ENCODE measurements around the gene FGFBP3. TPM values are rescaled to one million over a fixed set of nuclear protein-coding genes. Genes with fewer than 3 reads are reported as not detected.

Gene FGFBP3
- polyA plus RNA-seq, 1 donor (not counting 4 experiments of a cell fraction or from before 2014, with no cell fraction given): 0.22 TPM

DNA sequence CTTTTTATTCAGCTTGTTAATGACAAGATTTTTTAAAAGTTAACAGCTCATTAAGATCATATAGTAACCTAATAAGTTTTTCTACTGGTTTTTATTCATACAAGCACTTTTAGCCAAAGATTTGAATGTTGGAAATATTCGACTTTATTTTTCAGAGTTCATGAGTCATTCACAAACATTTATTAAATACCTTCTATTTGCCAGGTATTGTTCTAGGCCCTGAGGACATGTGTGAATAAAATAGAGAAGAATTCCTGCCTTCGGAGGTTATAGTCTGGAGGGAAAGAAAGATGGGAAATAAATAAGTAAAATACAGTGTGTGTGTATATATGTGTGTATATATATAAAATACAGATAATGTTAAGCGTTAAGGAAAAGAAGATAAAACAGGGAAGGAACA is 45.8 kb upstream of the FGFBP3 start:
- Histone ChIP-seq H4K20me1 (ENCODE audit: control insufficient read depth, extremely low read depth, insufficient read depth, low read length) (no peaks in the 10 kb centered on the region), H3K9me3 (ENCODE audit: control insufficient read depth, low read depth, low read length) (no peaks in the 10 kb centered on the region), H3K27me3 (ENCODE audit: control insufficient read depth, extremely low read depth, insufficient read depth, low read length) (no peaks in the 10 kb centered on the region), H3K9me1 (ENCODE audit: control insufficient read depth, extremely low read depth, insufficient read depth, low read length) (peaks cover 3% of the 10 kb centered on the region), H3K4me2 (ENCODE audit: control insufficient read depth, extremely low read depth, insufficient read depth, low read depth, low read length) (peak overlapping the region; percentile 51), H3K27ac (ENCODE audit: control insufficient read depth, insufficient read depth, low read length) (peak overlapping the region; percentile 1), H3K4me3 (ENCODE audit: control insufficient read depth in 2 of 3, extremely low read depth in 1 of 3, insufficient read depth in 2 of 3, low read depth in 1 of 3, low read length in 3 of 3) (peak overlapping the region in 1 of 3 experiments; percentile 50), H3K4me1 (ENCODE audit: control insufficient read depth, extremely low read depth, insufficient read depth, low read length) (peaks cover 24% of the 10 kb centered on the region), H3K9ac (ENCODE audit: control insufficient read depth, extremely low read depth, insufficient read depth, low read length) (no peak overlapping the region), H2AFZ (ENCODE audit: control insufficient read depth, low read length) (no peak overlapping the region), H3K79me2 (ENCODE audit: control insufficient read depth, insufficient read depth, low read length) (no peaks in the 10 kb centered on the region), H3K36me3 (ENCODE audit: control insufficient read depth in 2 of 2, extremely low read depth in 1 of 2, insufficient read depth in 2 of 2, low read length in 2 of 2) (peaks cover 11 to 18% of the 10 kb centered on the region in 2 experiments)
- dilution Hi-C loops (cut with MboI; ENCODE audit: extremely low pct_ligation_motif_present, low sequenced_read_pairs): no loop called here
- FAIRE-seq: no peak
- TF ChIP-seq, protein P1, sequence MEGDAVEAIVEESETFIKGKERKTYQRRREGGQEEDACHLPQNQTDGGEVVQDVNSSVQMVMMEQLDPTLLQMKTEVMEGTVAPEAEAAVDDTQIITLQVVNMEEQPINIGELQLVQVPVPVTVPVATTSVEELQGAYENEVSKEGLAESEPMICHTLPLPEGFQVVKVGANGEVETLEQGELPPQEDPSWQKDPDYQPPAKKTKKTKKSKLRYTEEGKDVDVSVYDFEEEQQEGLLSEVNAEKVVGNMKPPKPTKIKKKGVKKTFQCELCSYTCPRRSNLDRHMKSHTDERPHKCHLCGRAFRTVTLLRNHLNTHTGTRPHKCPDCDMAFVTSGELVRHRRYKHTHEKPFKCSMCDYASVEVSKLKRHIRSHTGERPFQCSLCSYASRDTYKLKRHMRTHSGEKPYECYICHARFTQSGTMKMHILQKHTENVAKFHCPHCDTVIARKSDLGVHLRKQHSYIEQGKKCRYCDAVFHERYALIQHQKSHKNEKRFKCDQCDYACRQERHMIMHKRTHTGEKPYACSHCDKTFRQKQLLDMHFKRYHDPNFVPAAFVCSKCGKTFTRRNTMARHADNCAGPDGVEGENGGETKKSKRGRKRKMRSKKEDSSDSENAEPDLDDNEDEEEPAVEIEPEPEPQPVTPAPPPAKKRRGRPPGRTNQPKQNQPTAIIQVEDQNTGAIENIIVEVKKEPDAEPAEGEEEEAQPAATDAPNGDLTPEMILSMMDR (optimal IDR thresholded peaks at IDR 0.05 in 1 of 3, IDR thresholded peaks at IDR 0.05 in 1 of 3, conservative IDR thresholded peaks at IDR 0.05 in 1 of 3; ENCODE audit: extremely low read depth in 1 of 3, insufficient read depth in 2 of 3, low read length in 3 of 3): no peak
- TF ChIP-seq EZH2 (IDR thresholded peaks at IDR 0.05; ENCODE audit: low read length): no peak
- DNase-seq (ENCODE audit: low read depth, low spot score): no peak

DNA sequence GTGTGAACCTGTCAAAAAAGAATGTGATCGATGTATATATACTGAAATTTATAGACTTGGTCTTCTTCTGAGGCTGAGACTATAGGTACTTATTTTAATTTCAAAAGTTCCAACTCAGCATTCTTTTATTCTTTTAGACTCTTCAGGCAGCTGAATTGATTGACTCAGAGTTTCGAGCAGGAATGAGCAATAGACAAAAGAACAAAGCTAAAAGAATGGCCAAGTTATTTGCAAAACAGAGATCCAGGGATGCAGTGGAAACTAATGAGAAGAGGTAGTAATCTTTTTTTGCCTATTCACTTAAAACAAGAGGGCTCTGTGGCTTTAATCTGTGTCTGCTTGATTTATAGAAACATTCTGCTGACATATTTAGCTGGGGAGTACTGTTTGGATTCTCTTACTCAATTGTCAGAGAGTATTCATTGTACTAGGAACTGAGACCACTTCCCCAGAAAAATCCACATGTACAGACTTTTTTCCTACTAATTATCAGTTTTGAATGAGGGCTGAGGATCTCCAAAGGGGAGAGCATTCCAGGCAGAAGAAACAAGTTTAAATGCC is 44.4 kb upstream of the FGFBP3 start:
- no peaks in the 10 kb centered on the region for H3K27me3 ChIP-seq (ENCODE audit: control insufficient read depth, extremely low read depth, insufficient read depth, low read length)
- dilution Hi-C loops (cut with MboI; ENCODE audit: extremely low pct_ligation_motif_present, low sequenced_read_pairs): no loop called here
- no peak overlapping the region for H3K4me2 ChIP-seq (ENCODE audit: control insufficient read depth, extremely low read depth, insufficient read depth, low read depth, low read length)
- DNase-seq (ENCODE audit: low read depth, low spot score) (no peak), FAIRE-seq (peak; percentile 57)
- no peaks in the 10 kb centered on the region for H3K9me3 ChIP-seq (ENCODE audit: control insufficient read depth, low read depth, low read length)
- peak overlapping the region; percentile 48 for H3K27ac ChIP-seq (ENCODE audit: control insufficient read depth, insufficient read depth, low read length)
- no peak overlapping the region for H3K9ac ChIP-seq (ENCODE audit: control insufficient read depth, extremely low read depth, insufficient read depth, low read length)
- H3K36me3 ChIP-seq (ENCODE audit: control insufficient read depth in 2 of 2, extremely low read depth in 1 of 2, insufficient read depth in 2 of 2, low read length in 2 of 2): peaks cover 7 to 14% of the 10 kb centered on the region in 2 experiments
- H4K20me1 ChIP-seq (ENCODE audit: control insufficient read depth, extremely low read depth, insufficient read depth, low read length): no peaks in the 10 kb centered on the region
- peaks cover 3% of the 10 kb centered on the region for H3K9me1 ChIP-seq (ENCODE audit: control insufficient read depth, extremely low read depth, insufficient read depth, low read length)
- no peak overlapping the region for H3K4me3 ChIP-seq (ENCODE audit: control insufficient read depth in 2 of 3, extremely low read depth in 1 of 3, insufficient read depth in 2 of 3, low read depth in 1 of 3, low read length in 3 of 3)
- H2AFZ ChIP-seq (ENCODE audit: control insufficient read depth, low read length): no peak overlapping the region
- H3K4me1 ChIP-seq (ENCODE audit: control insufficient read depth, extremely low read depth, insufficient read depth, low read length): peaks cover 24% of the 10 kb centered on the region
- no peak for TF ChIP-seq EZH2 (IDR thresholded peaks at IDR 0.05; ENCODE audit: low read length)
- TF ChIP-seq, protein P1 (optimal IDR thresholded peaks at IDR 0.05 in 1 of 3, IDR thresholded peaks at IDR 0.05 in 1 of 3, conservative IDR thresholded peaks at IDR 0.05 in 1 of 3; ENCODE audit: extremely low read depth in 1 of 3, insufficient read depth in 2 of 3, low read length in 3 of 3): no peak
- H3K79me2 ChIP-seq (ENCODE audit: control insufficient read depth, insufficient read depth, low read length): peaks cover 4% of the 10 kb centered on the region
